ENCODE data around the gene SLC40A1. TPM values are rescaled to one million over a fixed set of nuclear protein-coding genes. Genes with fewer than 3 reads are reported as not detected.

Gene SLC40A1
- total and polyA plus RNA-seq, 2 of the 13 experiments (the other 11 are each of a cell fraction or from before 2014, with no cell fraction given), result 10.6 to 24.9 TPM

DNA sequence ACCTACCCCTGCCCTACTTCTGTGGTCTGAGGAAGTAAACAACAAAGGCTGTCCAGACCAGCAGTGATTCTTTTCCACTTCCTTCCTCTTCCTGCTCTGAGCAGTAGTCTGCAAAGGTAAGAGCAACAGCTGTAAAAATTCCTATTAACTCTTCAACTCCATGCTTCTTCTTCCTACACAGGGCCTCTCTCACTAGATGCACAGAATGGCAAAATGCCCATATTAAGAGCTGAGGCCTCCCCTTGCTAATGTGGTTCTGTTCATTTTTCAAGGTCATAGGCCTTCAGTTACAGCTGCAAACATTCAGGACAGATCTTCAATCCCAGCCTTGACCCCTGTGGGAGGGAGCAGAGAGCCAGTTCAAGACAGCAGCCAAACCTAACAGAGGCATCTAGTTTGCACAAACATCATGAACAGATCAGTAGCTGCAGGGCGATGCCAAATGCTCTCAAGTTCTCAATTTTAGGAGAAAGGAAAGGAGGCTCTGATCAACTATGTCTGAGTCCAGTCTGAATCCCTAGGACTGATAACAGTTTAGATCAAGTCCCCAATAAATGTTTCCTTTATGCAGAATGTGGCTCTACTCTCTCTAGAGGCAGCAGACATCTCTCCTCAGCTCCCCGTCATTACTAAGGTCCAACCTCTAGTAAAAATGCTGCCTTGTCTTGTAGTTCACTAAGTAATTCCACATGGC is 20.9 kb downstream of the SLC40A1 start (continued):
- TF ChIP-seq, protein P1, sequence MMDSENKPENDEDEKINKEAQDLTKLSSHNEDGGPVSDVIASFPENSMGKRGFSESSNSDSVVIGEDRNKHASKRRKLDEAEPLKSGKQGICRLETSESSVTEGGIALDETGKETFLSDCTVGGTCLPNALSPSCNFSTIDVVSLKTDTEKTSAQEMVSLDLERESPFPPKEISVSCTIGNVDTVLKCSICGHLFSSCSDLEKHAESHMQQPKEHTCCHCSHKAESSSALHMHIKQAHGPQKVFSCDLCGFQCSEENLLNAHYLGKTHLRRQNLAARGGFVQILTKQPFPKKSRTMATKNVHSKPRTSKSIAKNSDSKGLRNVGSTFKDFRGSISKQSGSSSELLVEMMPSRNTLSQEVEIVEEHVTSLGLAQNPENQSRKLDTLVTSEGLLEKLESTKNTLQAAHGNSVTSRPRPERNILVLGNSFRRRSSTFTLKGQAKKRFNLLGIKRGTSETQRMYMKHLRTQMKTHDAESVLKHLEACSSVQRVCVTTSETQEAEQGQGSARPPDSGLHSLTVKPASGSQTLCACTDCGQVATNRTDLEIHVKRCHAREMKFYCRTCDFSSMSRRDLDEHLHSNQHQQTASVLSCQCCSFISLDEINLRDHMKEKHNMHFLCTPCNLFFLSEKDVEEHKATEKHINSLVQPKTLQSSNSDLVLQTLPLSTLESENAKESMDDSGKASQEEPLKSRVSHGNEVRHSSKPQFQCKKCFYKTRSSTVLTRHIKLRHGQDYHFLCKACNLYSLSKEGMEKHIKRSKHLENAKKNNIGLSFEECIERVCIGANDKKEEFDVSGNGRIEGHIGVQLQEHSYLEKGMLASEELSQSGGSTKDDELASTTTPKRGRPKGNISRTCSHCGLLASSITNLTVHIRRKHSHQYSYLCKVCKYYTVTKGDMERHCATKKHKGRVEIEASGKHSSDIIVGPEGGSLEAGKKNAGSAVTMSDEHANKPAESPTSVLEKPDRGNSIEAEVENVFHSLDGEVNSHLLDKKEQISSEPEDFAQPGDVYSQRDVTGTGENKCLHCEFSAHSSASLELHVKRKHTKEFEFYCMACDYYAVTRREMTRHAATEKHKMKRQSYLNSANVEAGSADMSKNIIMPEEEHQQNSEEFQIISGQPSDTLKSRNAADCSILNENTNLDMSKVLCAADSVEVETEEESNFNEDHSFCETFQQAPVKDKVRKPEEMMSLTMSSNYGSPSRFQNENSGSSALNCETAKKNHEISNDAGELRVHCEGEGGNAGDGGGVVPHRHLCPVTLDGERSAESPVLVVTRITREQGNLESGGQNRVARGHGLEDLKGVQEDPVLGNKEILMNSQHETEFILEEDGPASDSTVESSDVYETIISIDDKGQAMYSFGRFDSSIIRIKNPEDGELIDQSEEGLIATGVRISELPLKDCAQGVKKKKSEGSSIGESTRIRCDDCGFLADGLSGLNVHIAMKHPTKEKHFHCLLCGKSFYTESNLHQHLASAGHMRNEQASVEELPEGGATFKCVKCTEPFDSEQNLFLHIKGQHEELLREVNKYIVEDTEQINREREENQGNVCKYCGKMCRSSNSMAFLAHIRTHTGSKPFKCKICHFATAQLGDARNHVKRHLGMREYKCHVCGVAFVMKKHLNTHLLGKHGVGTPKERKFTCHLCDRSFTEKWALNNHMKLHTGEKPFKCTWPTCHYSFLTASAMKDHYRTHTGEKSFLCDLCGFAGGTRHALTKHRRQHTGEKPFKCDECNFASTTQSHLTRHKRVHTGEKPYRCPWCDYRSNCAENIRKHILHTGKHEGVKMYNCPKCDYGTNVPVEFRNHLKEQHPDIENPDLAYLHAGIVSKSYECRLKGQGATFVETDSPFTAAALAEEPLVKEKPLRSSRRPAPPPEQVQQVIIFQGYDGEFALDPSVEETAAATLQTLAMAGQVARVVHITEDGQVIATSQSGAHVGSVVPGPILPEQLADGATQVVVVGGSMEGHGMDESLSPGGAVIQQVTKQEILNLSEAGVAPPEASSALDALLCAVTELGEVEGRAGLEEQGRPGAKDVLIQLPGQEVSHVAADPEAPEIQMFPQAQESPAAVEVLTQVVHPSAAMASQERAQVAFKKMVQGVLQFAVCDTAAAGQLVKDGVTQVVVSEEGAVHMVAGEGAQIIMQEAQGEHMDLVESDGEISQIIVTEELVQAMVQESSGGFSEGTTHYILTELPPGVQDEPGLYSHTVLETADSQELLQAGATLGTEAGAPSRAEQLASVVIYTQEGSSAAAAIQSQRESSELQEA (CRISPR knock-in tag; IDR thresholded peaks at IDR 0.05; ENCODE audit: not compliant biosample characterization), result no peak
- TF ChIP-seq FOXC1 (CRISPR knock-in tag; IDR thresholded peaks at IDR 0.05; ENCODE audit: borderline replicate concordance) (no peak), RORA (CRISPR knock-in tag; IDR thresholded peaks at IDR 0.05) (no peak), ZNF672 (CRISPR knock-in tag; IDR thresholded peaks at IDR 0.05) (no peak), PLRG1 (conservative IDR thresholded peaks at IDR 0.05) (no peak), NR2F1 (CRISPR knock-in tag; IDR thresholded peaks at IDR 0.05) (peak; percentile 58 to 59; a peak in 1 of 4 replicates), ZNF761 (CRISPR knock-in tag; conservative IDR thresholded peaks at IDR 0.05) (no peak), SRSF4 (IDR thresholded peaks at IDR 0.05; ENCODE audit: low read depth, low read length, poor library complexity, severe bottlenecking) (no peak), ZNF788 (CRISPR knock-in tag; IDR thresholded peaks at IDR 0.05; ENCODE audit: borderline replicate concordance) (no peak), SNAI1 (CRISPR knock-in tag; IDR thresholded peaks at IDR 0.05; ENCODE audit: borderline replicate concordance) (no peak), REXO4 (CRISPR knock-in tag; IDR thresholded peaks at IDR 0.05; ENCODE audit: borderline replicate concordance) (no peak), ZNF331 (CRISPR knock-in tag; IDR thresholded peaks at IDR 0.05) (no peak), PTBP1 (IDR thresholded peaks at IDR 0.05; ENCODE audit: low read depth, low read length, poor library complexity, severe bottlenecking) (no peak), ZFP36L2 (CRISPR knock-in tag; IDR thresholded peaks at IDR 0.05) (no peak), ZNF570 (CRISPR knock-in tag; IDR thresholded peaks at IDR 0.05; ENCODE audit: borderline replicate concordance) (no peak), NR2F2 (IDR thresholded peaks at IDR 0.05; ENCODE audit: borderline replicate concordance, low read depth) (no peak), ZKSCAN1 (IDR thresholded peaks at IDR 0.05; ENCODE audit: low read length) (no peak)
- TF ChIP-seq, protein P2, sequence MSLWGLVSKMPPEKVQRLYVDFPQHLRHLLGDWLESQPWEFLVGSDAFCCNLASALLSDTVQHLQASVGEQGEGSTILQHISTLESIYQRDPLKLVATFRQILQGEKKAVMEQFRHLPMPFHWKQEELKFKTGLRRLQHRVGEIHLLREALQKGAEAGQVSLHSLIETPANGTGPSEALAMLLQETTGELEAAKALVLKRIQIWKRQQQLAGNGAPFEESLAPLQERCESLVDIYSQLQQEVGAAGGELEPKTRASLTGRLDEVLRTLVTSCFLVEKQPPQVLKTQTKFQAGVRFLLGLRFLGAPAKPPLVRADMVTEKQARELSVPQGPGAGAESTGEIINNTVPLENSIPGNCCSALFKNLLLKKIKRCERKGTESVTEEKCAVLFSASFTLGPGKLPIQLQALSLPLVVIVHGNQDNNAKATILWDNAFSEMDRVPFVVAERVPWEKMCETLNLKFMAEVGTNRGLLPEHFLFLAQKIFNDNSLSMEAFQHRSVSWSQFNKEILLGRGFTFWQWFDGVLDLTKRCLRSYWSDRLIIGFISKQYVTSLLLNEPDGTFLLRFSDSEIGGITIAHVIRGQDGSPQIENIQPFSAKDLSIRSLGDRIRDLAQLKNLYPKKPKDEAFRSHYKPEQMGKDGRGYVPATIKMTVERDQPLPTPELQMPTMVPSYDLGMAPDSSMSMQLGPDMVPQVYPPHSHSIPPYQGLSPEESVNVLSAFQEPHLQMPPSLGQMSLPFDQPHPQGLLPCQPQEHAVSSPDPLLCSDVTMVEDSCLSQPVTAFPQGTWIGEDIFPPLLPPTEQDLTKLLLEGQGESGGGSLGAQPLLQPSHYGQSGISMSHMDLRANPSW (CRISPR knock-in tag; IDR thresholded peaks at IDR 0.05; ENCODE audit: borderline replicate concordance), result no peak
